Hepatocyte (in vitro differentiated cells): Measurements from ENCODE around the gene TFPI2. TPM values are rescaled to one million over a fixed set of nuclear protein-coding genes. Genes with fewer than 3 reads are reported as not detected.

Experiments
- DNase-seq: peaks from one replicate; pipeline ENCODE4 v3.0.0-alpha.2; 2016; ENCODE audit warnings: low spot score
- H2AFZ ChIP-seq: fragments of 200-600 bp; sonication (generic); 2 replicates; pipeline ENCODE4 v1.6.0; 2016; ENCODE audit warnings: antibody characterized with exemption, mild to moderate bottlenecking
- H3K27ac ChIP-seq: fragments of 200-600 bp; sonication (generic); 2 replicates; pipeline ENCODE4 v1.5.1; 2016; ENCODE audit warnings: mild to moderate bottlenecking
- H3K27me3 ChIP-seq: fragments of 200-600 bp; sonication (generic); 2 replicates; pipeline ENCODE4 v1.6.1; 2016
- H3K36me3 ChIP-seq: fragments of 200-600 bp; sonication (generic); replicated peaks from 2 replicates; pipeline ENCODE4 v1.5.1; 2016; ENCODE audit warnings: low read depth; ENCODE audit not compliant: insufficient read depth
- H3K4me1 ChIP-seq: fragments of 200-600 bp; sonication (generic); 2 replicates; pipeline ENCODE4 v1.5.1; 2016; ENCODE audit warnings: mild to moderate bottlenecking, moderate library complexity; ENCODE audit not compliant: insufficient read depth
- H3K4me2 ChIP-seq: fragments of 200-600 bp; sonication (generic); 2 replicates; pipeline ENCODE4 v1.6.0; 2016
- H3K4me3 ChIP-seq: fragments of 200-600 bp; sonication (generic); 2 replicates; pipeline ENCODE4 v1.5.1; 2016; ENCODE audit warnings: mild to moderate bottlenecking
- H3K79me2 ChIP-seq: fragments of 200-600 bp; sonication (generic); 2 replicates; pipeline ENCODE4 v1.6.0; 2017; ENCODE audit warnings: mild to moderate bottlenecking
- H3K9me2 ChIP-seq: fragments of 200-600 bp; sonication (generic); replicated peaks from 2 replicates; pipeline ENCODE4 v1.6.0; 2017; ENCODE audit warnings: mild to moderate bottlenecking; ENCODE audit not compliant: insufficient read depth
- H3K9me3 ChIP-seq: fragments of 200-600 bp; sonication (generic); 2 replicates; pipeline ENCODE4 v1.5.1; 2016; ENCODE audit warnings: low read depth, mild to moderate bottlenecking
- H4K20me1 ChIP-seq: fragments of 200-600 bp; sonication (generic); 2 replicates; pipeline ENCODE4 v1.6.0; 2016; ENCODE audit warnings: mild to moderate bottlenecking; ENCODE audit not compliant: insufficient read depth, poor library complexity, severe bottlenecking
- CTCF ChIP-seq: fragments of 200-600 bp; sonication (generic); IDR thresholded peaks from 2 replicates; pipeline ENCODE4 v1.5.1; 2016; ENCODE audit warnings: antibody characterized with exemption, mild to moderate bottlenecking; ENCODE audit not compliant: poor library complexity
- EZH2 ChIP-seq: fragments of 200-600 bp; sonication (generic); IDR thresholded peaks from 2 replicates; pipeline ENCODE4 v1.6.1; 2016; ENCODE audit warnings: antibody characterized with exemption, mild to moderate bottlenecking, borderline replicate concordance
- EZH2phosphoT487 ChIP-seq: fragments of 200-600 bp; sonication (generic); IDR thresholded peaks from one replicate; pipeline ENCODE4 v1.6.1; 2018; ENCODE audit warnings: antibody characterized with exemption, mild to moderate bottlenecking, low read depth, moderate library complexity; ENCODE audit not compliant: unreplicated experiment, severe bottlenecking
- WGBS: methylation state at CpG from one replicate; pipeline ENCODE4 v1.1.6; 2016; ENCODE audit warnings: low lambda C conversion rate; ENCODE audit errors: missing lambda C conversion rate; 5-methylcytosine and 5-hydroxymethylcytosine counted together
- polyA plus RNA-seq: library from polyadenylated mRNA; unstranded; fragments of >200 nt; fragmentation: Nextera tagmentation; extraction: Ambion mirVana; gene quantifications from 2 replicates; pipeline ENCODE4 v1.2.1, GENCODE V29; 2016
- total RNA-seq: library from RNA; depleted of rRNA; stranded (reverse); fragments of >200 nt; gene quantifications from 2 replicates; pipeline ENCODE4 v1.2.3, GENCODE V29; 2014

The TFPI2 gene
- total and polyA plus RNA-seq, 2 experiments from 2014 or later: 52.8 to 66.2 TPM

DNA sequence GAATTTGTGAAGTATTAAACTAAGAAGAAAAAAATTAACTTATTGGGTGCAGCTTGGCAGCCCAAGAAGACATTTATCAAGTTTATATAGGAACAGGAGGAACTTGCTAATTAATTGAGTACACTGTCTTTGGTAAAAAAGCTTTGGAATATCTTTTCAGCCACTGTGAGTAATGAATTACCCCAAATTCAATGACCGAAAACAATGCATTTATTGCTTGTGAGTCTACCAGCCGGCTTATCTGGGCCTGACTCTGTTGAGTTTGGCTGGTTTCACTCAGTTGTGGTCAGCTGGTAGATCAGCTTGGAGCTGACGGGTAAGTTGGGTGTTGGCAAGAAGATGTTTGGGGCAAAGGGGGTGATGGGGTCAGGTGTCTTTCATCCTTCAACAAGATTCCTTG lies 42.6 kb upstream of the TFPI2 start:
- no peaks in the 10 kb centered on the region for H3K9me2 ChIP-seq
- no peaks in the 10 kb centered on the region for H3K79me2 ChIP-seq
- H3K27me3 ChIP-seq: no peaks in the 10 kb centered on the region
- H3K4me3 ChIP-seq: no peak overlapping the region
- H3K36me3 ChIP-seq: no peaks in the 10 kb centered on the region
- no peak for DNase-seq
- H3K4me1 ChIP-seq: no peaks in the 10 kb centered on the region
- TF ChIP-seq EZH2phosphoT487 (no peak), CTCF (no peak), EZH2 (no peak)
- H4K20me1 ChIP-seq: no peaks in the 10 kb centered on the region
- no peaks in the 10 kb centered on the region for H3K9me3 ChIP-seq
- no peak overlapping the region for H3K4me2 ChIP-seq
- no peak overlapping the region for H2AFZ ChIP-seq
- no peak overlapping the region for H3K27ac ChIP-seq
- WGBS: 85% methylated on average over 3 of the region's 3 CpGs

DNA sequence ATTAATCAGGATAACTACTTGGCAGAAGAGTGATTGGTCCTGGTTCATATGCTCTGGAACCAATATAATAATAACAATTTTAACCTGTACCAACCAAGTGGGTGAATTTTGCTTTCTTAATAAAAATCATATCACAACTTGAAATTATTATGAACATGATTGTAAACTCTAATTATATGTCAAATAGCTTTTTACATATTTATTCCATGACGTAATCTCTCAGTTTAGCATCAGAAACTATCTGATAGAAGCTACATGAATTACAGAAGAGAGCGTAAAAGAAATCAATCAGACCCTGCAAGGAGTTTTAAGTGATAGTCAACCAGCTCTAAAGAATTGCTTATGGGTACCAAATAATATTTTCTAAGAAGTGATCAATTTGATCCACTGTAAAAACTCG lies 41.1 kb upstream of the TFPI2 start:
- 84% methylated on average over 3 of the region's 3 CpGs for WGBS
- H3K4me3 ChIP-seq: no peak overlapping the region
- TF ChIP-seq CTCF (no peak), EZH2phosphoT487 (no peak), EZH2 (no peak)
- no peak overlapping the region for H3K27ac ChIP-seq
- H4K20me1 ChIP-seq: no peaks in the 10 kb centered on the region
- no peaks in the 10 kb centered on the region for H3K9me2 ChIP-seq
- no peak overlapping the region for H3K4me2 ChIP-seq
- no peak for DNase-seq
- H2AFZ ChIP-seq: no peak overlapping the region
- no peaks in the 10 kb centered on the region for H3K9me3 ChIP-seq
- no peaks in the 10 kb centered on the region for H3K79me2 ChIP-seq
- no peaks in the 10 kb centered on the region for H3K4me1 ChIP-seq
- no peaks in the 10 kb centered on the region for H3K36me3 ChIP-seq
- no peaks in the 10 kb centered on the region for H3K27me3 ChIP-seq

DNA sequence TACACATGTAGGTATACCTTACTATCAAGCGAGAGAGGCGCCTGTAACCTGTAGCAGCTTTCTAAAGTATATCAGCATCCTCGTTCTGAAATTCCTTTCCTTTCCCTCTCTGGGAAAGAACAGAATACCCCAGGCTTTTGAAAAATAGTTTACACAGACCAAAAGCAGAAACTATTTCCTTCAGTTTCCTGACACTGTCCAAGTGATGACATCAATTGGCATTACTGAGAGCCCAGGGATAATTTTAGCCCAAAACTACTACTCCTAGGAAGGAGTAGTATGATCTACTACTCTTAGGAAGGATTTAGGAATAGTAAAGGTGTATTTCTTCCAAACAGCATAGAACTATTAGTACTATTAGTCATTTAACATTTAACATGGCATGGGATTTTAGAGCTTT lies 37.0 kb upstream of the TFPI2 start:
- DNase-seq: no peak
- Histone ChIP-seq H3K4me2 (no peak overlapping the region), H3K9me3 (no peaks in the 10 kb centered on the region), H3K27me3 (no peaks in the 10 kb centered on the region), H3K4me1 (no peaks in the 10 kb centered on the region), H3K27ac (no peak overlapping the region), H3K4me3 (no peak overlapping the region), H3K9me2 (no peaks in the 10 kb centered on the region), H4K20me1 (no peaks in the 10 kb centered on the region), H2AFZ (no peak overlapping the region), H3K79me2 (peaks cover 6% of the 10 kb centered on the region), H3K36me3 (no peaks in the 10 kb centered on the region)
- TF ChIP-seq CTCF (no peak), EZH2phosphoT487 (no peak), EZH2 (no peak)
- 87% methylated on average over 3 of the region's 3 CpGs for WGBS

- H3K4me1 ChIP-seq: no peaks in the 10 kb centered on the region
- no peaks in the 10 kb centered on the region for H3K9me3 ChIP-seq
- H3K36me3 ChIP-seq: no peaks in the 10 kb centered on the region
- H3K9me2 ChIP-seq: no peaks in the 10 kb centered on the region
- TF ChIP-seq CTCF (no peak), EZH2phosphoT487 (no peak)
- DNase-seq: no peak
- 82% methylated on average over 1 of the region's 1 CpG for WGBS
- H2AFZ ChIP-seq: no peak overlapping the region
- H3K4me3 ChIP-seq: no peak overlapping the region
- peaks cover 4% of the 10 kb centered on the region for H3K27me3 ChIP-seq
- peaks cover 6% of the 10 kb centered on the region for H3K79me2 ChIP-seq
- H3K4me2 ChIP-seq: no peak overlapping the region
- H3K27ac ChIP-seq: no peak overlapping the region
- no peaks in the 10 kb centered on the region for H4K20me1 ChIP-seq
These were observed 36.2 kb upstream of the TFPI2 start for GRCh38 chr7:93926800-93927199.
